ENCODE measurements around the gene SNU13. TPM values are rescaled to one million over a fixed set of nuclear protein-coding genes. Genes with fewer than 3 reads are reported as not detected.

SNU13 gene
- total RNA-seq, 1 experiment from 2014 or later: 283 TPM

DNA sequence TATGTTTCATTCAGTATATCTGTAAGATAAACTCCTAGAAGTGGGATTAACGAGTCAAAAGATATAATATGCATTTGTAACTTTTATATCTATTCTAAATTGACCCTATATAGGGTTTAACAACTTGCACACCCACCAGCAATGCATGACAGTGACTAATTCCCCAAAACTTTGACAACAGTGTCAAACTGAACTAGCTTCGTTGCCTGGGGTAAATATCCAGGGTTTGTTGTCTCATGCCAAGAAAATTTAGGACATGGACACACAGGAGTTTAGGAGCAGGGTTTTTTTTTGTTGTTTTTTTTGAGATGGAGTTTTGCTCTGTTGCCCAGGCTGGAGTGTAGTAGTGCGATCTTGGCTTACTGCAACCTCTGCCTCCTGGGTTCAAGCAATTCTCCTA is 5.1 kb downstream of the SNU13 start:
- POLR2A ChIA-PET: no interaction called here
- Histone ChIP-seq H4K20me1 (ENCODE audit: insufficient read depth) (peaks cover 32% of the 10 kb centered on the region; the same call in 1 of the 2 replicates), H3K9me2 (ENCODE audit: insufficient read depth) (no peaks in the 10 kb centered on the region), H3K9ac (ENCODE audit: low read length) (peak overlapping the region; percentile 87), H2AFZ (ENCODE audit: low read depth, low read length, poor library complexity, severe bottlenecking) (no peak overlapping the region), H3K27me3 (ENCODE audit: insufficient read depth, low read length) (no peaks in the 10 kb centered on the region), H3K4me1 (ENCODE audit: control insufficient read depth in 1 of 2, insufficient read depth in 2 of 2, low read length in 2 of 2) (peaks cover 8 to 34% of the 10 kb centered on the region in 2 experiments), H3K9me3 (ENCODE audit: control insufficient read depth in 1 of 2, insufficient read depth in 1 of 2, low read depth in 1 of 2, low read length in 2 of 2) (no peaks in the 10 kb centered on the region), H3K36me3 (ENCODE audit: control insufficient read depth in 1 of 2, insufficient read depth in 2 of 2, low read length in 2 of 2) (peaks cover 14 to 17% of the 10 kb centered on the region in 2 experiments; a peak in 3 of 4 replicates), H3K79me2 (ENCODE audit: insufficient read depth, low read length) (peaks cover 100% of the 10 kb centered on the region), H3K4me2 (ENCODE audit: low read length) (peak overlapping the region; percentile 66), H3K4me3 (replicated peaks in 1 of 2; ENCODE audit: low read depth in 1 of 2, low read length in 2 of 2) (peak overlapping the region in 1 of 2 experiments; percentile 77; a peak in 1 of 4 replicates), H3K27ac (ENCODE audit: low read depth, low read length) (no peak overlapping the region; the same call in 1 of the 2 replicates)
- no TSS peak for BruUV-seq (replicated peaks)
- DNase-seq (ENCODE audit: low read depth, low spot score): no peak
- RAD21 ChIA-PET (ENCODE audit: low non-redundant PET in 1 of 2, low total read pairs in 2 of 2, uncharacterized antibody in 2 of 2, unreplicated experiment in 2 of 2): no interaction called here
- TF ChIP-seq, protein P1, sequence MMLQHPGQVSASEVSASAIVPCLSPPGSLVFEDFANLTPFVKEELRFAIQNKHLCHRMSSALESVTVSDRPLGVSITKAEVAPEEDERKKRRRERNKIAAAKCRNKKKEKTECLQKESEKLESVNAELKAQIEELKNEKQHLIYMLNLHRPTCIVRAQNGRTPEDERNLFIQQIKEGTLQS (IDR thresholded peaks at IDR 0.05): no peak
- no peak for TF ChIP-seq SRF (IDR thresholded peaks at IDR 0.05; ENCODE audit: low read depth)
- TF ChIP-seq EZH2phosphoT487 (IDR thresholded peaks at IDR 0.05; ENCODE audit: borderline replicate concordance): no peak
- no peak for TF ChIP-seq EZH2 (IDR thresholded peaks at IDR 0.05)
- TF ChIP-seq, protein P2, sequence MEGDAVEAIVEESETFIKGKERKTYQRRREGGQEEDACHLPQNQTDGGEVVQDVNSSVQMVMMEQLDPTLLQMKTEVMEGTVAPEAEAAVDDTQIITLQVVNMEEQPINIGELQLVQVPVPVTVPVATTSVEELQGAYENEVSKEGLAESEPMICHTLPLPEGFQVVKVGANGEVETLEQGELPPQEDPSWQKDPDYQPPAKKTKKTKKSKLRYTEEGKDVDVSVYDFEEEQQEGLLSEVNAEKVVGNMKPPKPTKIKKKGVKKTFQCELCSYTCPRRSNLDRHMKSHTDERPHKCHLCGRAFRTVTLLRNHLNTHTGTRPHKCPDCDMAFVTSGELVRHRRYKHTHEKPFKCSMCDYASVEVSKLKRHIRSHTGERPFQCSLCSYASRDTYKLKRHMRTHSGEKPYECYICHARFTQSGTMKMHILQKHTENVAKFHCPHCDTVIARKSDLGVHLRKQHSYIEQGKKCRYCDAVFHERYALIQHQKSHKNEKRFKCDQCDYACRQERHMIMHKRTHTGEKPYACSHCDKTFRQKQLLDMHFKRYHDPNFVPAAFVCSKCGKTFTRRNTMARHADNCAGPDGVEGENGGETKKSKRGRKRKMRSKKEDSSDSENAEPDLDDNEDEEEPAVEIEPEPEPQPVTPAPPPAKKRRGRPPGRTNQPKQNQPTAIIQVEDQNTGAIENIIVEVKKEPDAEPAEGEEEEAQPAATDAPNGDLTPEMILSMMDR (IDR thresholded peaks at IDR 0.05 in 2 of 3, conservative IDR thresholded peaks at IDR 0.05 in 1 of 3; ENCODE audit: borderline replicate concordance in 1 of 3, insufficient read depth in 1 of 3, low read depth in 2 of 3, low read length in 2 of 3): no peak
- no peak for TF ChIP-seq FOSL1 (IDR thresholded peaks at IDR 0.05; ENCODE audit: low read depth)
- TF ChIP-seq CEBPB (IDR thresholded peaks at IDR 0.05; ENCODE audit: low read depth): no peak
- TF ChIP-seq ELF1 (IDR thresholded peaks at IDR 0.05; ENCODE audit: borderline replicate concordance, low read depth): no peak
- no peak for TF ChIP-seq EGR1 (IDR thresholded peaks at IDR 0.05; ENCODE audit: low read depth)
- TF ChIP-seq CBX3 (IDR thresholded peaks at IDR 0.05; ENCODE audit: low read depth): no peak
- TF ChIP-seq RAD21 (IDR thresholded peaks at IDR 0.05; ENCODE audit: low read depth): no peak
- TF ChIP-seq JUND (IDR thresholded peaks at IDR 0.05): no peak
- ATAC-seq: no peak
- intact Hi-C loops (cut with micrococcal nuclease): no loop called here
- CTCF ChIA-PET: no interaction called here
